ENCODE measurements around the gene SIRPD. TPM values are rescaled to one million over a fixed set of nuclear protein-coding genes. Genes with fewer than 3 reads are reported as not detected.

The SIRPD gene
- total RNA-seq, 4 donors from 2014 or later = not detected

DNA sequence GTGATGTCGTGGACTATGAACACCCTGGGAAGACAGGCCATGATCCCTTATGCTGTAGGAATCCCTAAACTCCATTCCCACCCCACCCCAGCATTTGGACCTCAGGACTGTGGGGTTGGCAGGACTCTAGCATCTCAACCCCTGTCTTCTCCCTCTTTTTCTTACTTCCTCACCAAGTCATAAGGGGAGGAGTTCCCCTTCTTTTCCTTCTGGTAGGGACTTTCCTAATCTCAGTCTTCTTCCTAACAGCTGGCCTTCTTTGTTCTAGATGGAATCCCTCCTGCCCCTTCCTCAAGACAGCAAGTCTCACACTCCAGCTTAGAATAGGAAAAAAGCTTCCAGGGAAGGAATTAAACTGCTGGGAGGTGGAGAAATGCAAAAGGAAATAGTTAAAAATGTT lies 64.0 kb downstream of the SIRPD start:
- TF ChIP-seq POLR2A (IDR thresholded peaks at IDR 0.05) = no peak
- TF ChIP-seq, protein P1, sequence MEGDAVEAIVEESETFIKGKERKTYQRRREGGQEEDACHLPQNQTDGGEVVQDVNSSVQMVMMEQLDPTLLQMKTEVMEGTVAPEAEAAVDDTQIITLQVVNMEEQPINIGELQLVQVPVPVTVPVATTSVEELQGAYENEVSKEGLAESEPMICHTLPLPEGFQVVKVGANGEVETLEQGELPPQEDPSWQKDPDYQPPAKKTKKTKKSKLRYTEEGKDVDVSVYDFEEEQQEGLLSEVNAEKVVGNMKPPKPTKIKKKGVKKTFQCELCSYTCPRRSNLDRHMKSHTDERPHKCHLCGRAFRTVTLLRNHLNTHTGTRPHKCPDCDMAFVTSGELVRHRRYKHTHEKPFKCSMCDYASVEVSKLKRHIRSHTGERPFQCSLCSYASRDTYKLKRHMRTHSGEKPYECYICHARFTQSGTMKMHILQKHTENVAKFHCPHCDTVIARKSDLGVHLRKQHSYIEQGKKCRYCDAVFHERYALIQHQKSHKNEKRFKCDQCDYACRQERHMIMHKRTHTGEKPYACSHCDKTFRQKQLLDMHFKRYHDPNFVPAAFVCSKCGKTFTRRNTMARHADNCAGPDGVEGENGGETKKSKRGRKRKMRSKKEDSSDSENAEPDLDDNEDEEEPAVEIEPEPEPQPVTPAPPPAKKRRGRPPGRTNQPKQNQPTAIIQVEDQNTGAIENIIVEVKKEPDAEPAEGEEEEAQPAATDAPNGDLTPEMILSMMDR (IDR thresholded peaks at IDR 0.05) = no peak
- intact Hi-C loops (cut with DNase I; ENCODE audit: low total_unique reads) = no loop called here
- H3K4me3 ChIP-seq (ENCODE audit: low read depth, poor library complexity, severe bottlenecking) = no peak overlapping the region
- DNase-seq (ENCODE audit: low spot score in 2 of 2) = no peak
- WGBS, 2 donors = 71 to 89% methylated on average over 1 of the region's 1 CpG

DNA sequence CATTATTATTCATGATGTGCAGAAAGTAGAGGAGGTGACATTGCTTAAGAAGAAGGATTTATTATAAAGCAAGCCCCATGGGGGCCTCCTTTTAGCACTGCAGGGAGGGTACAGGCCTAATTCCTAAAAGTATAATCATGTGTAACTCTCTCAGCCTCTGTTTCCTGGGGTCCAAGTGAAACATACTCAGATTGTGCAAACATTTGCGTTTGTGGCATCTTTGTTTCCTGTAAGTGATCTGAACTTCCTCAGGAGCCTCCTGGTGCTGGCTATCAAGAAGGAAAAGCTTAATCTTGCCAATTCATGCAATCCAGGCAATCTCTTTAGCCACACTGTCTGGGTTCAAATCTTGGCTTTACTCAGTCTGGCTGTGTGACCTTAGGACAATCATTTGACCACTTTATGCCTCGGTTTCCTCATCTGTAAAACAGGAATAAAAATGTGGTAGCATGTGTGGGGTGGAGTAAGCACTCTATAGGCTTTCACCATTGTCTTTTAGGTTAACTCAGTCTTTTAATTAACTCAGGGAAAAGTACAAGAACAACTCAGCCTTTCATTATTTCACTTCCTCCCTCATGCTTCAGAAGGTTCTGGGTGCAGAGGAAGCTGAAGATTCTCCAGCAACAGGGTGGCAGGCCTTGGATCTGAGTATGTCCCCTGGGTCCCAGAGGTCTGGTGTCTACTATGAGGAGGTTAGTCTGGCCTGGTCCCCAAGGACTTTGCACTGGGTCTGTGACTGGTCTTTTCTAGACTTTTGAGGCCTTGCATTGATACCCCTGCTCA lies 65.5 kb downstream of the SIRPD start:
- 53 to 55% methylated on average over 2 of the region's 2 CpGs for WGBS, 2 donors
- TF ChIP-seq, protein P1 (IDR thresholded peaks at IDR 0.05) = no peak
- TF ChIP-seq POLR2A (IDR thresholded peaks at IDR 0.05) = no peak
- intact Hi-C loops (cut with DNase I; ENCODE audit: low total_unique reads) = no loop called here
- DNase-seq (ENCODE audit: low spot score in 2 of 2) = no peak
- no peak overlapping the region for H3K4me3 ChIP-seq (ENCODE audit: low read depth, poor library complexity, severe bottlenecking)

DNA sequence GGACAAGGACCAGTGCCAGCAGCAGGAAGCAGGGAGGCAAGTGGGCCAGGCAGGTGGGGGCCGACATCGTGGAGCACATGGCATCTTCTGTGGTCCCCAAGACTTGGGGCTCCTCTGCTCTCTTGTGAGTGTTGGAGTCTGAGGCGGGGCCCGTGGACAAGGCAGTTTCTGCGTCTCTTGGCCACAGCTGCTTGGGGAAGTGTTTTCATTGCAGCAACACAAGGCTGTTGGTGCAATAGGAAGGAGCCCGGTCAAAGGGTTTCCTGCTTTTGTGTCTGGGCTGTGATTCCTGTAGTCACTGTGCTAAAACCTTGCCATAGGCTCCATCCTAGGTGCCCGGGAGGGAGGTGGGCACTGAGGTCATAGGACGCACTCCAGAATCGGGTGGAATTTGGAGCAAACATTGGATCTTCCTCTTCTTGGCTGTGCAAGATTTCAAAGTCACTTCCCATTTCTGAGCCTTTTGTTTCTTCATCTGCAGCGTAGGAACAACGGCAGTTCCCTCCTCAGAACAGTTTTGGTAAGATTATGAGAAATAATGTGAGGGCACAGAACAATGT lies 66.1 kb downstream of the SIRPD start, which contains the start of gene SIRPB2:
TSS of gene SIRPB2 (minus strand) at position 140 of the 560 bp plus-strand sequence. CDS start at position 79, 61 bp downstream.
- 65 to 70% methylated on average over 10 to 11 of the region's 11 CpGs for WGBS, 2 donors
- TF ChIP-seq, protein P1 (IDR thresholded peaks at IDR 0.05) = no peak
- TF ChIP-seq POLR2A (IDR thresholded peaks at IDR 0.05) = no peak
- intact Hi-C loops (cut with DNase I; ENCODE audit: low total_unique reads) = no loop called here
- no peak for DNase-seq (ENCODE audit: low spot score in 2 of 2)
- peak within 1 kb of the TSS; percentile 11 for H3K4me3 ChIP-seq (ENCODE audit: low read depth, poor library complexity, severe bottlenecking)

DNA sequence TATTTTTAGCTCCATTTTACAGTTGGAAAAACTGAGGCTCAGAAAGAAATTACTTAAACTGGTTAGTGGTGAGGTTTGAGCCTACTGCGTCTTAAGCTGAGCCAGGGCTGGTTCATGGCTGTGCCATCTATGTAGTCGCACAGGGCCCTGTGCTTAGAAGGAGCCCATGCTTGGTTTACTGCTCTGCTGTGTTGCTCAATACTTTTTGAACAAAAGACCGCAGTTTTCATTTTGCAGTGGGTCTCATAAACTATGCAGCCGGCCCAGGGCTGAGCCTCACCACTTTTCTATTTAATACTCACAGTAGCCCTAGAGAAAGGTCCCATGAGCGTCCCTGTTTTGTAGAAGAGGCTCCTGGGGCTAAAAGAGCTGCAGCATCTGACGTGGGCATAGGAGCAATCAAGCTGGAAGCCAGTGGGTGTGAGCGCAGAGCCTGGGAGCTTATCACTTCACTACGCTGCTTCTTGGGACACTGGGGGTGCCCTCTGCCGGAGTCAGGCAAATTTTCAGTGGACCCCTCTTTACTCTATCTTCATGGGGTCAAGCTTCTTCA lies 66.8 kb downstream of the SIRPD start:
- peak overlapping the region; percentile 11 for H3K4me3 ChIP-seq (ENCODE audit: low read depth, poor library complexity, severe bottlenecking)
- intact Hi-C loops (cut with DNase I; ENCODE audit: low total_unique reads) = no loop called here
- DNase-seq (ENCODE audit: low spot score in 2 of 2) = no peak
- 77 to 78% methylated on average over 9 of the region's 9 CpGs for whole genome bisulfite sequencing, 2 donors
- TF ChIP-seq POLR2A (IDR thresholded peaks at IDR 0.05) = no peak
- TF ChIP-seq, protein P1 (IDR thresholded peaks at IDR 0.05) = no peak

DNA sequence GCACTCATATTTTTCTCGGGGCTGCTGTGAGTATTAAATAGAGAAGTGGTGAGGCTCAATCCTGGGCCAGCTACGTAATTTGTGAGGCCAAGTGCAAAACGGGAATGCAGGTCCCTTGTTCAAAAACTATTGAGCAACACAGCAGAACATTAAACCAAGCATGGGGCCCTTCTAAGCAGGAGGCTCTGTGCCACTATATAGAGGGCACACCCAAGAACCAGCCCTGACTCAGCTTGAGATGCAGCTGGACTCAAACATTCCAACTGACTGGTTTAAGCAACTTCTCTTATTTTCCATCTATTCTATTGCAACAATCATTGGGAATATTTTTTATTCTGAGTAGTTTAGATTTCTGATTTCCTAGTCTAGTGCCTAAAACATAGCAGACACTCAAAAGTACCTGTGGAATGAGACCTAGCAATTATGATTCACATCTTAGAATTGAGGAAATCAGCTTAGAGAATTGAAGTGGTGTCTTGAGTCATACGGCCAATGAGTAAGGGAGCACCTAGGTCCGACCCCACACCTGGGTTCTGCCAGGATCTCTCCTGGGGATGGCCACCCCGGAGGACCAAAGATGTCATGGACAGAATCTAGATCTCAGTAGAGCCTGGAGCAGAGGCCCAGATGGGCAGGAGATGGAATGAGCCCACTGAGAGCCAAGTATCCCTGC lies 67.6 kb downstream of the SIRPD start:
- no peak overlapping the region for H3K4me3 ChIP-seq (ENCODE audit: low read depth, poor library complexity, severe bottlenecking)
- DNase-seq (ENCODE audit: low spot score in 2 of 2) = peak in 1 of 2 donors; percentile 60
- no peak for TF ChIP-seq POLR2A (IDR thresholded peaks at IDR 0.05)
- TF ChIP-seq, protein P1 (IDR thresholded peaks at IDR 0.05) = no peak
- intact Hi-C loops (cut with DNase I; ENCODE audit: low total_unique reads) = no loop called here
- 48 to 52% methylated on average over 6 of the region's 6 CpGs for WGBS, 2 donors
